Measurements from ENCODE around the gene EVA1B.

- no peak for TF ChIP-seq POLR2AphosphoS5 (IDR thresholded peaks at IDR 0.05; ENCODE audit: low read depth, low read length)
- peak; percentile 79 for TF ChIP-seq CTCF (IDR thresholded peaks at IDR 0.05)
- TF ChIP-seq REST (IDR thresholded peaks at IDR 0.05; ENCODE audit: insufficient read depth in 1 of 2, low read depth in 2 of 2, low read length in 1 of 2), result no peak
- no peak for TF ChIP-seq TCF7L2 (IDR thresholded peaks at IDR 0.05; ENCODE audit: low read depth, low read length)
Observed at GRCh38 chr1:36285443-36286101, 37.9 kb downstream of the EVA1B start.
